Measurements from ENCODE around the gene MEIOSIN.
"Not testable (repeated sequence)": the region's sequence is repeated elsewhere in the genome, so short reads cannot be mapped to it uniquely, and the experiment has no call there.

MEIOSIN gene

GRCh38 chr19:45745606-45746005, 12.4 kb downstream of the MEIOSIN start:
- Histone ChIP-seq H3K36me3 (ENCODE audit: control insufficient read depth, low read length) (no peaks in the 10 kb centered on the region), H3F3A (ENCODE audit: control insufficient read depth, insufficient read depth) (no peaks in the 10 kb centered on the region), H3K79me2 (ENCODE audit: control insufficient read depth, low read length) (no peaks in the 10 kb centered on the region), H3K27ac (ENCODE audit: low read depth, low read length) (no peak overlapping the region), H3K27me3 (ENCODE audit: control insufficient read depth, low read length) (peaks cover 15% of the 10 kb centered on the region), H3K9me3 (ENCODE audit: control insufficient read depth, insufficient read depth, low read length) (no peaks in the 10 kb centered on the region), H4K20me1 (ENCODE audit: control insufficient read depth, insufficient read depth, low read depth, low read length) (no peaks in the 10 kb centered on the region), H3K4me1 (ENCODE audit: control insufficient read depth, low read length) (no peaks in the 10 kb centered on the region), H3K4me2 (ENCODE audit: low read length) (no peak overlapping the region), H3K9me2 (replicated peaks; ENCODE audit: control insufficient read depth, low read length) (no peaks in the 10 kb centered on the region), H3K4me3 (ENCODE audit: low read length) (no peak overlapping the region)
- TF ChIP-seq, protein P1, sequence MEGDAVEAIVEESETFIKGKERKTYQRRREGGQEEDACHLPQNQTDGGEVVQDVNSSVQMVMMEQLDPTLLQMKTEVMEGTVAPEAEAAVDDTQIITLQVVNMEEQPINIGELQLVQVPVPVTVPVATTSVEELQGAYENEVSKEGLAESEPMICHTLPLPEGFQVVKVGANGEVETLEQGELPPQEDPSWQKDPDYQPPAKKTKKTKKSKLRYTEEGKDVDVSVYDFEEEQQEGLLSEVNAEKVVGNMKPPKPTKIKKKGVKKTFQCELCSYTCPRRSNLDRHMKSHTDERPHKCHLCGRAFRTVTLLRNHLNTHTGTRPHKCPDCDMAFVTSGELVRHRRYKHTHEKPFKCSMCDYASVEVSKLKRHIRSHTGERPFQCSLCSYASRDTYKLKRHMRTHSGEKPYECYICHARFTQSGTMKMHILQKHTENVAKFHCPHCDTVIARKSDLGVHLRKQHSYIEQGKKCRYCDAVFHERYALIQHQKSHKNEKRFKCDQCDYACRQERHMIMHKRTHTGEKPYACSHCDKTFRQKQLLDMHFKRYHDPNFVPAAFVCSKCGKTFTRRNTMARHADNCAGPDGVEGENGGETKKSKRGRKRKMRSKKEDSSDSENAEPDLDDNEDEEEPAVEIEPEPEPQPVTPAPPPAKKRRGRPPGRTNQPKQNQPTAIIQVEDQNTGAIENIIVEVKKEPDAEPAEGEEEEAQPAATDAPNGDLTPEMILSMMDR (IDR thresholded peaks at IDR 0.05; ENCODE audit: low read depth, low read length, poor library complexity, severe bottlenecking): no peak
- no peak for TF ChIP-seq EZH2phosphoT487 (IDR thresholded peaks at IDR 0.05; ENCODE audit: borderline replicate concordance, low read length)

- no peaks in the 10 kb centered on the region for H4K20me1 ChIP-seq (ENCODE audit: control insufficient read depth, insufficient read depth, low read depth, low read length)
- H3K27me3 ChIP-seq (ENCODE audit: control insufficient read depth, low read length): peaks cover 15% of the 10 kb centered on the region
- TF ChIP-seq, protein P1 (IDR thresholded peaks at IDR 0.05; ENCODE audit: low read depth, low read length, poor library complexity, severe bottlenecking): no peak
- TF ChIP-seq EZH2phosphoT487 (IDR thresholded peaks at IDR 0.05; ENCODE audit: borderline replicate concordance, low read length): no peak
- no peaks in the 10 kb centered on the region for H3K4me1 ChIP-seq (ENCODE audit: control insufficient read depth, low read length)
- H3K9me3 ChIP-seq (ENCODE audit: control insufficient read depth, insufficient read depth, low read length): no peaks in the 10 kb centered on the region
- H3K9me2 ChIP-seq (replicated peaks; ENCODE audit: control insufficient read depth, low read length): no peaks in the 10 kb centered on the region
- no peaks in the 10 kb centered on the region for H3K36me3 ChIP-seq (ENCODE audit: control insufficient read depth, low read length)
- H3K4me3 ChIP-seq (ENCODE audit: low read length): no peak overlapping the region
- H3K27ac ChIP-seq (ENCODE audit: low read depth, low read length): no peak overlapping the region
- H3F3A ChIP-seq (ENCODE audit: control insufficient read depth, insufficient read depth): no peaks in the 10 kb centered on the region
- H3K4me2 ChIP-seq (ENCODE audit: low read length): no peak overlapping the region
- H3K79me2 ChIP-seq (ENCODE audit: control insufficient read depth, low read length): no peaks in the 10 kb centered on the region
Measured at GRCh38 chr19:45746866-45747265, 13.6 kb downstream of the MEIOSIN start.

DNA sequence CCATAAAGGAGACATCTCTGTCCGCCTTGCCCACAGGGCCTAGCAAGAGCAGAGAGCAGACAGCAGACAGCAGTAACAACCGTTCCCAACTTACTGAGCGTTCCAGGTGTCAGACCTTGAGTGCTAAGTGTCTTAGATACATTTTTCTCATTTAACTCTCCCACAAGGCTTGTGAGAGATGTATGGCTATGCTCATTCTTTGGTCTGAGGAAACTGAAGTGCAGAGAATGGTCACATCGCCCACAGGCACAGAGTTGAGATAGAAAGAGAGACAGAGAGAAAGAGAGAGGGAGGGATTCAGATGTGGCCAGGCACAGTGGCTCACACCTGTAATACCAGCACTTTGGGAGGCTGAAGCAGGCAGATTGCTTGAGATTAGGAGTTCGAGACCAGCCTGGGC, 14.3 kb downstream of the MEIOSIN start:
- peaks cover 15% of the 10 kb centered on the region for H3K27me3 ChIP-seq (ENCODE audit: control insufficient read depth, low read length)
- H3K36me3 ChIP-seq (ENCODE audit: control insufficient read depth, low read length): no peaks in the 10 kb centered on the region
- H3K9me3 ChIP-seq (ENCODE audit: control insufficient read depth, insufficient read depth, low read length): no peaks in the 10 kb centered on the region

GRCh38 chr19:45751483-45751882, 18.2 kb downstream of the MEIOSIN start:
- H3K27me3 ChIP-seq (ENCODE audit: control insufficient read depth, low read length): not testable (repeated sequence)

More for the DNA sequence above, 14.3 kb downstream of the MEIOSIN start:
- H3K9me2 ChIP-seq (replicated peaks; ENCODE audit: control insufficient read depth, low read length): no peaks in the 10 kb centered on the region
- no peak overlapping the region for H3K27ac ChIP-seq (ENCODE audit: low read depth, low read length)
- no peaks in the 10 kb centered on the region for H3K79me2 ChIP-seq (ENCODE audit: control insufficient read depth, low read length)
- no peaks in the 10 kb centered on the region for H3F3A ChIP-seq (ENCODE audit: control insufficient read depth, insufficient read depth)
- no peak overlapping the region for H3K4me3 ChIP-seq (ENCODE audit: low read length)
- no peaks in the 10 kb centered on the region for H4K20me1 ChIP-seq (ENCODE audit: control insufficient read depth, insufficient read depth, low read depth, low read length)
- TF ChIP-seq, protein P1 (IDR thresholded peaks at IDR 0.05; ENCODE audit: low read depth, low read length, poor library complexity, severe bottlenecking): no peak
- no peak for TF ChIP-seq EZH2phosphoT487 (IDR thresholded peaks at IDR 0.05; ENCODE audit: borderline replicate concordance, low read length)
- H3K4me2 ChIP-seq (ENCODE audit: low read length): no peak overlapping the region
- H3K4me1 ChIP-seq (ENCODE audit: control insufficient read depth, low read length): no peaks in the 10 kb centered on the region

More at GRCh38 chr19:45751483-45751882, 18.2 kb downstream of the MEIOSIN start:
- H3K4me1 ChIP-seq (ENCODE audit: control insufficient read depth, low read length); H3K79me2 ChIP-seq (ENCODE audit: control insufficient read depth, low read length); H3K9me2 ChIP-seq (replicated peaks; ENCODE audit: control insufficient read depth, low read length); H3K4me3 ChIP-seq (ENCODE audit: low read length); H3K9me3 ChIP-seq (ENCODE audit: control insufficient read depth, insufficient read depth, low read length); H4K20me1 ChIP-seq (ENCODE audit: control insufficient read depth, insufficient read depth, low read depth, low read length); H3F3A ChIP-seq (ENCODE audit: control insufficient read depth, insufficient read depth); H3K4me2 ChIP-seq (ENCODE audit: low read length); H3K36me3 ChIP-seq (ENCODE audit: control insufficient read depth, low read length); H3K27ac ChIP-seq (ENCODE audit: low read depth, low read length): not testable (repeated sequence)
